ENCODE results near the gene PTPRM. TPM values are rescaled to one million over a fixed set of nuclear protein-coding genes. Genes with fewer than 3 reads are reported as not detected.

PTPRM gene
- total RNA-seq, 1 experiment from 2014 or later: 11.1 TPM

DNA sequence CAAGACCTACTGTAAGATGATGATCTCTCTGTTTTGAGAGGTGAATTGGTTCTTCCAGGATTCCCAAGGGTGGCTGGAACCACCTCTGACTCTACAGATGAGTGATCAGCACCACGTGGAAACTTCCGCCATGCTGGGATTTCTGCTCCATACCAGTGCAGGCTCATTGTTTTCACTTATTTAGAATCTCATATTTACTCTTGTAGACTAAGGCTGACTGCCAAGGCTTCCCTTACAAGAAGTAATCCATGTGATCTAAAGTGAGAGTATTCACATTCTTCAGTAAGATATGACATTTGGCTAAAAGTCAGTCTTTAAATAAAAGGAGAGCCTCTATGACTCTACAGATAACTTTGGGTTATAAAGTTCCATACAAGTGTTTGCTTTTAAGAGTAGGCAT is 719.2 kb downstream of the PTPRM start:
- H3K27me3 Mint-ChIP-seq (ENCODE audit: low read depth): no peaks in the 10 kb centered on the region; the same call in 1 of the 2 replicates
- H3K36me3 Mint-ChIP-seq: no peaks in the 10 kb centered on the region
- 0 out of 2 replicates have a peak, but pooled peaks cover 6% of the 10 kb centered on the region for H3K9me3 Mint-ChIP-seq
- ChIA-PET POLR2A (no interaction called here), CTCF (no interaction called here)
- TF ChIP-seq JAZF1 (CRISPR knock-in tag; IDR thresholded peaks at IDR 0.05) (no peak), PRDM15 (CRISPR knock-in tag; IDR thresholded peaks at IDR 0.05) (no peak), HMGA2 (CRISPR knock-in tag; IDR thresholded peaks at IDR 0.05) (no peak), ZSCAN18 (CRISPR knock-in tag; IDR thresholded peaks at IDR 0.05) (no peak), ZNF671 (CRISPR knock-in tag; IDR thresholded peaks at IDR 0.05) (no peak)
- TF ChIP-seq, protein P1, sequence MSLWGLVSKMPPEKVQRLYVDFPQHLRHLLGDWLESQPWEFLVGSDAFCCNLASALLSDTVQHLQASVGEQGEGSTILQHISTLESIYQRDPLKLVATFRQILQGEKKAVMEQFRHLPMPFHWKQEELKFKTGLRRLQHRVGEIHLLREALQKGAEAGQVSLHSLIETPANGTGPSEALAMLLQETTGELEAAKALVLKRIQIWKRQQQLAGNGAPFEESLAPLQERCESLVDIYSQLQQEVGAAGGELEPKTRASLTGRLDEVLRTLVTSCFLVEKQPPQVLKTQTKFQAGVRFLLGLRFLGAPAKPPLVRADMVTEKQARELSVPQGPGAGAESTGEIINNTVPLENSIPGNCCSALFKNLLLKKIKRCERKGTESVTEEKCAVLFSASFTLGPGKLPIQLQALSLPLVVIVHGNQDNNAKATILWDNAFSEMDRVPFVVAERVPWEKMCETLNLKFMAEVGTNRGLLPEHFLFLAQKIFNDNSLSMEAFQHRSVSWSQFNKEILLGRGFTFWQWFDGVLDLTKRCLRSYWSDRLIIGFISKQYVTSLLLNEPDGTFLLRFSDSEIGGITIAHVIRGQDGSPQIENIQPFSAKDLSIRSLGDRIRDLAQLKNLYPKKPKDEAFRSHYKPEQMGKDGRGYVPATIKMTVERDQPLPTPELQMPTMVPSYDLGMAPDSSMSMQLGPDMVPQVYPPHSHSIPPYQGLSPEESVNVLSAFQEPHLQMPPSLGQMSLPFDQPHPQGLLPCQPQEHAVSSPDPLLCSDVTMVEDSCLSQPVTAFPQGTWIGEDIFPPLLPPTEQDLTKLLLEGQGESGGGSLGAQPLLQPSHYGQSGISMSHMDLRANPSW (CRISPR knock-in tag; conservative IDR thresholded peaks at IDR 0.05; ENCODE audit: low read depth): no peak
- TF ChIP-seq, protein P2, sequence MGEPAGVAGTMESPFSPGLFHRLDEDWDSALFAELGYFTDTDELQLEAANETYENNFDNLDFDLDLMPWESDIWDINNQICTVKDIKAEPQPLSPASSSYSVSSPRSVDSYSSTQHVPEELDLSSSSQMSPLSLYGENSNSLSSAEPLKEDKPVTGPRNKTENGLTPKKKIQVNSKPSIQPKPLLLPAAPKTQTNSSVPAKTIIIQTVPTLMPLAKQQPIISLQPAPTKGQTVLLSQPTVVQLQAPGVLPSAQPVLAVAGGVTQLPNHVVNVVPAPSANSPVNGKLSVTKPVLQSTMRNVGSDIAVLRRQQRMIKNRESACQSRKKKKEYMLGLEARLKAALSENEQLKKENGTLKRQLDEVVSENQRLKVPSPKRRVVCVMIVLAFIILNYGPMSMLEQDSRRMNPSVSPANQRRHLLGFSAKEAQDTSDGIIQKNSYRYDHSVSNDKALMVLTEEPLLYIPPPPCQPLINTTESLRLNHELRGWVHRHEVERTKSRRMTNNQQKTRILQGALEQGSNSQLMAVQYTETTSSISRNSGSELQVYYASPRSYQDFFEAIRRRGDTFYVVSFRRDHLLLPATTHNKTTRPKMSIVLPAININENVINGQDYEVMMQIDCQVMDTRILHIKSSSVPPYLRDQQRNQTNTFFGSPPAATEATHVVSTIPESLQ (CRISPR knock-in tag; IDR thresholded peaks at IDR 0.05): no peak
- ATAC-seq (no peak), DNase-seq (ENCODE audit: low spot score) (no peak)
- peaks cover 8% of the 10 kb centered on the region for H3K4me1 Mint-ChIP-seq
- no peak overlapping the region for H3K27ac Mint-ChIP-seq
- no peak overlapping the region for H3K4me3 Mint-ChIP-seq

DNA sequence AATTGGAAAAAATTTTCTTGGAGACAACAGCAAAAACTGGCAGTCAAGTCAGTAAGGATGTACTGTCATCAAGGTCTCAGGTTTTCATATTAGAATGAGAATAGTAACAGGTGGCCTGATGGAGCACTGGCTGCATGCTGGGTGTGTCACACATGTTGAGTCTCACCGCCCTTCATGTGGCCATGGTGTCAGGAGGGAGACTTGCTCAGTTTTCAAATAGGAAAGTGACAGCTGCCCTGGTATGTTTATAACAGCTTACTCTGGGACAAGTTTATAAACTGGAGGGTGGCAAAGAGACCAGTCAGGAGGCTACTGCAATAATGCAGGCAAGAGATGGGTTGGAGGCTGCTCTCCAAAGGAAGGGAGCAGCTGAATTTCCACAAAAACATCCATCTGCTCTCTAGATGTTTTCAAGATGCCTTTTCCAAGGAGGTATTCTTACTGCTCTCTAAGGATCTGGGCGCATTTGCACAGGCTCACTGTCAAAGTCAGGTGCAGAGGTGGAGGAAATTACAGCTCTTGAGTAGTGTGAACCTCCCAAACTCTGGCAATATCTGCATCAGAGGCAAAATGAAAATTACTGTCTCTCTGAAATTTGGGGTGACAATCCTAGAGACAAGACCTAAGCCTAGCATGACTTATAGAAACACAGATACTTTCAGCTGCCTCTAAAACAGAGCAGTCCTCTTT is 720.2 kb downstream of the PTPRM start:
- POLR2A ChIA-PET: no interaction called here
- H3K27me3 Mint-ChIP-seq (ENCODE audit: low read depth): no peaks in the 10 kb centered on the region; the same call in 1 of the 2 replicates
- ATAC-seq: no peak
- TF ChIP-seq NR1H2 (CRISPR knock-in tag; IDR thresholded peaks at IDR 0.05) (no peak), FOXP1 (CRISPR knock-in tag; IDR thresholded peaks at IDR 0.05; ENCODE audit: borderline replicate concordance) (no peak), RORB (CRISPR knock-in tag; IDR thresholded peaks at IDR 0.05) (no peak), JUN (CRISPR knock-in tag; IDR thresholded peaks at IDR 0.05) (no peak), ETV6 (CRISPR knock-in tag; IDR thresholded peaks at IDR 0.05) (no peak), FOXJ3 (CRISPR knock-in tag; IDR thresholded peaks at IDR 0.05; ENCODE audit: borderline replicate concordance) (no peak), ZNF317 (CRISPR knock-in tag; IDR thresholded peaks at IDR 0.05; ENCODE audit: borderline replicate concordance, low read depth) (no peak), TCF7 (CRISPR knock-in tag; IDR thresholded peaks at IDR 0.05; ENCODE audit: low read depth) (no peak)
- TF ChIP-seq, protein P3, sequence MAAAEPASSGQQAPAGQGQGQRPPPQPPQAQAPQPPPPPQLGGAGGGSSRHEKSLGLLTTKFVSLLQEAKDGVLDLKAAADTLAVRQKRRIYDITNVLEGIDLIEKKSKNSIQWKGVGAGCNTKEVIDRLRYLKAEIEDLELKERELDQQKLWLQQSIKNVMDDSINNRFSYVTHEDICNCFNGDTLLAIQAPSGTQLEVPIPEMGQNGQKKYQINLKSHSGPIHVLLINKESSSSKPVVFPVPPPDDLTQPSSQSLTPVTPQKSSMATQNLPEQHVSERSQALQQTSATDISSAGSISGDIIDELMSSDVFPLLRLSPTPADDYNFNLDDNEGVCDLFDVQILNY (CRISPR knock-in tag; IDR thresholded peaks at IDR 0.05): no peak
- TF ChIP-seq, protein P4, sequence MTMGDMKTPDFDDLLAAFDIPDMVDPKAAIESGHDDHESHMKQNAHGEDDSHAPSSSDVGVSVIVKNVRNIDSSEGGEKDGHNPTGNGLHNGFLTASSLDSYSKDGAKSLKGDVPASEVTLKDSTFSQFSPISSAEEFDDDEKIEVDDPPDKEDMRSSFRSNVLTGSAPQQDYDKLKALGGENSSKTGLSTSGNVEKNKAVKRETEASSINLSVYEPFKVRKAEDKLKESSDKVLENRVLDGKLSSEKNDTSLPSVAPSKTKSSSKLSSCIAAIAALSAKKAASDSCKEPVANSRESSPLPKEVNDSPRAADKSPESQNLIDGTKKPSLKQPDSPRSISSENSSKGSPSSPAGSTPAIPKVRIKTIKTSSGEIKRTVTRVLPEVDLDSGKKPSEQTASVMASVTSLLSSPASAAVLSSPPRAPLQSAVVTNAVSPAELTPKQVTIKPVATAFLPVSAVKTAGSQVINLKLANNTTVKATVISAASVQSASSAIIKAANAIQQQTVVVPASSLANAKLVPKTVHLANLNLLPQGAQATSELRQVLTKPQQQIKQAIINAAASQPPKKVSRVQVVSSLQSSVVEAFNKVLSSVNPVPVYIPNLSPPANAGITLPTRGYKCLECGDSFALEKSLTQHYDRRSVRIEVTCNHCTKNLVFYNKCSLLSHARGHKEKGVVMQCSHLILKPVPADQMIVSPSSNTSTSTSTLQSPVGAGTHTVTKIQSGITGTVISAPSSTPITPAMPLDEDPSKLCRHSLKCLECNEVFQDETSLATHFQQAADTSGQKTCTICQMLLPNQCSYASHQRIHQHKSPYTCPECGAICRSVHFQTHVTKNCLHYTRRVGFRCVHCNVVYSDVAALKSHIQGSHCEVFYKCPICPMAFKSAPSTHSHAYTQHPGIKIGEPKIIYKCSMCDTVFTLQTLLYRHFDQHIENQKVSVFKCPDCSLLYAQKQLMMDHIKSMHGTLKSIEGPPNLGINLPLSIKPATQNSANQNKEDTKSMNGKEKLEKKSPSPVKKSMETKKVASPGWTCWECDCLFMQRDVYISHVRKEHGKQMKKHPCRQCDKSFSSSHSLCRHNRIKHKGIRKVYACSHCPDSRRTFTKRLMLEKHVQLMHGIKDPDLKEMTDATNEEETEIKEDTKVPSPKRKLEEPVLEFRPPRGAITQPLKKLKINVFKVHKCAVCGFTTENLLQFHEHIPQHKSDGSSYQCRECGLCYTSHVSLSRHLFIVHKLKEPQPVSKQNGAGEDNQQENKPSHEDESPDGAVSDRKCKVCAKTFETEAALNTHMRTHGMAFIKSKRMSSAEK (CRISPR knock-in tag; IDR thresholded peaks at IDR 0.05; ENCODE audit: borderline replicate concordance): no peak
- TF ChIP-seq, protein P5, sequence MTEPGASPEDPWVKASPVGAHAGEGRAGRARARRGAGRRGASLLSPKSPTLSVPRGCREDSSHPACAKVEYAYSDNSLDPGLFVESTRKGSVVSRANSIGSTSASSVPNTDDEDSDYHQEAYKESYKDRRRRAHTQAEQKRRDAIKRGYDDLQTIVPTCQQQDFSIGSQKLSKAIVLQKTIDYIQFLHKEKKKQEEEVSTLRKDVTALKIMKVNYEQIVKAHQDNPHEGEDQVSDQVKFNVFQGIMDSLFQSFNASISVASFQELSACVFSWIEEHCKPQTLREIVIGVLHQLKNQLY (CRISPR knock-in tag; IDR thresholded peaks at IDR 0.05): no peak

More for the DNA sequence above, 720.2 kb downstream of the PTPRM start:
- Mint-ChIP-seq H3K27ac (no peak overlapping the region), H3K4me3 (no peak overlapping the region), H3K36me3 (no peaks in the 10 kb centered on the region), H3K9me3 (0 out of 2 replicates have a peak, but pooled peaks cover 3% of the 10 kb centered on the region), H3K4me1 (peaks cover 8% of the 10 kb centered on the region)
- CTCF ChIA-PET: no interaction called here
- DNase-seq (ENCODE audit: low spot score): no peak
